Tibial nerve (tissue), 4 donors: Measurements from ENCODE around the gene C3. TPM values are rescaled to one million over a fixed set of nuclear protein-coding genes. Genes with fewer than 3 reads are reported as not detected.

Source experiments
- DNase-seq, 2 donors: peaks; one replicate each; pipeline ENCODE4 v3.0.0-alpha.2; 2019; ENCODE audit warnings: low spot score in 2 of 2
- H3K27ac ChIP-seq, 4 donors: fragments of 200-600 bp; sonication (generic) in 3 of 4; one replicate each; pipeline ENCODE4 v1.5.1; 2017 to 2019; ENCODE audit warnings: mild to moderate bottlenecking in 1 of 4
- H3K27me3 ChIP-seq, 2 donors: fragments of 200-600 bp; sonication (generic) in 1 of 2; one replicate each; pipeline versions ENCODE4 v1.5.1 to v1.6.0; 2017 to 2019
- H3K36me3 ChIP-seq, 3 donors: fragments of 200-600 bp; sonication (generic); one replicate each; pipeline ENCODE4 v1.5.1; 2018 to 2019
- H3K4me1 ChIP-seq, 4 donors: fragments of 200-600 bp; sonication (generic) in 3 of 4; one replicate each; pipeline ENCODE4 v1.5.1; 2017 to 2019
- H3K4me3 ChIP-seq, 4 donors: fragments of 200-600 bp; sonication (generic) in 3 of 4; one replicate each; pipeline ENCODE4 v1.5.1; 2017 to 2019; ENCODE audit warnings: mild to moderate bottlenecking in 1 of 4, moderate library complexity in 1 of 4
- H3K9me3 ChIP-seq, 4 donors: fragments of 200-600 bp; sonication (generic) in 3 of 4; one replicate each; pipeline ENCODE4 v1.5.1; 2017 to 2019
- CTCF ChIP-seq, 5 experiments: fragments of 200-600 bp in 3 of 5; fragments of 450-650 bp in 2 of 5; sonication (generic) in 3 of 5; IDR thresholded peaks; one replicate each; pipeline ENCODE4 v1.5.1; 2016 to 2019; ENCODE audit warnings: antibody characterized with exemption in 5 of 5, mild to moderate bottlenecking in 3 of 5, moderate library complexity in 2 of 5
- EP300 ChIP-seq, 2 donors: sonication (generic); formaldehyde crosslinking; IDR thresholded peaks; one replicate each; pipeline ENCODE4 v1.6.1; 2017; ENCODE audit warnings: antibody characterized with exemption in 2 of 2, mild to moderate bottlenecking in 1 of 2
- POLR2A ChIP-seq, 2 donors: fragments of 450-650 bp; IDR thresholded peaks; one replicate each; pipeline ENCODE4 v1.6.1; 2017; ENCODE audit warnings: antibody characterized with exemption in 2 of 2, mild to moderate bottlenecking in 2 of 2, moderate library complexity in 2 of 2
- WGBS, 2 donors: methylation state at CpG; one replicate each; pipeline ENCODE4 v1.1.5; 2018; 5-methylcytosine and 5-hydroxymethylcytosine counted together
- total RNA-seq, 4 donors: library from RNA; depleted of rRNA; stranded (reverse); fragments of >200 nt; gene quantifications; one replicate each; pipeline ENCODE4 v1.1.0, GENCODE V29; 2016

Gene C3
- total RNA-seq, 4 donors from 2014 or later = 256 to 1,128 (median 733) TPM

- Histone ChIP-seq H3K27me3 (no peaks in the 10 kb centered on the region), H3K4me3 (no peak overlapping the region), H3K4me1 (peaks cover 0 to 54% (median 27%) of the 10 kb centered on the region in 4 donors), H3K27ac (no peak overlapping the region), H3K9me3 (no peaks in the 10 kb centered on the region), H3K36me3 (peaks cover 0 to 56% (median 0%) of the 10 kb centered on the region in 3 donors)
- WGBS, 2 donors = 75 to 78% methylated on average over 20 of the region's 20 CpGs
- TF ChIP-seq EP300 (IDR thresholded peaks at IDR 0.05) (no peak), CTCF (IDR thresholded peaks at IDR 0.05) (no peak), POLR2A (IDR thresholded peaks at IDR 0.05) (no peak)
- DNase-seq = no peak
Observed at GRCh38 chr19:6734096-6734696, 13.7 kb upstream of the C3 start.

DNA sequence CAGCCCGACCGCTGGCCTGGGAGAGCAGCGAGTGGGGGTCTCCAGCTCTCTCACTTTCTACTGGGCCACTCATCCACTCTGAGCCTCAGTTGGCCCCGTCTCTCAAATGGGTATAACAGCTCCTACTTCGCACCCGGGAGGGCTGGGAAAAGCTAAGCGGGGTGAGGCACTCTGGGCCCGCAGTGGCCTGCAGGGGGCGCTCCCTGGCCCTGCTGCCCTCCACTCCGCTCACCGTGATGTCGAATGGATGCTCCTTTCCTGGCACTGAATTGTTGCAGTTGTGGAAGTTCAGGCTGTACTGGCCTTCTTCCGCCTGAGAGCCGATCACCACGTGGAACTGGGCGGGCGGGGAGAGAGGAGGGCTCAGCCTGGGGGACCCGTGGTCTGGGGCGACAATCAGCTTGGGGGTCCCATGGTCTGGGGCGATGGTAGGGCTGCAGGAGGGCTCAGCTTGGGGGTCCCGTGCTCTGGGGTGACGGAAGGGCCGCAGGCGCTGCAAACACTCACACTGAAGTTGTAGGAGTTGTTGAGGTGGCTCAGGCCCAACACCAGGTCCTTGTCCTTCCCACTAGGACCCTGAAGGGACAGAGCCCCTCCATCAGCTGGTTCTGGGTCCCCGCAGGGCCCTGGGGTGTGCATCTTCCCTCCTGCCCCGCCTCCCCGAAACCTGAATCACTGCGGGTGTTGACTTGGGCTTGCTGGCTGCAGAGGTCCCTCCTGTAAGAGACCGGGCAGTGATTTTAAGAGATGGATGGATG is 13.1 kb upstream of the C3 start:
- Histone ChIP-seq H3K27me3 (no peaks in the 10 kb centered on the region), H3K4me1 (peaks cover 0 to 54% (median 23%) of the 10 kb centered on the region in 4 donors), H3K27ac (no peak overlapping the region), H3K4me3 (no peak overlapping the region), H3K9me3 (no peaks in the 10 kb centered on the region), H3K36me3 (peaks cover 0 to 56% (median 0%) of the 10 kb centered on the region in 3 donors)
- WGBS, 2 donors = 83 to 88% methylated on average over 26 to 29 of the region's 29 CpGs
- TF ChIP-seq EP300 (IDR thresholded peaks at IDR 0.05) (no peak), POLR2A (IDR thresholded peaks at IDR 0.05) (no peak), CTCF (IDR thresholded peaks at IDR 0.05) (no peak)
- no peak for DNase-seq

DNA sequence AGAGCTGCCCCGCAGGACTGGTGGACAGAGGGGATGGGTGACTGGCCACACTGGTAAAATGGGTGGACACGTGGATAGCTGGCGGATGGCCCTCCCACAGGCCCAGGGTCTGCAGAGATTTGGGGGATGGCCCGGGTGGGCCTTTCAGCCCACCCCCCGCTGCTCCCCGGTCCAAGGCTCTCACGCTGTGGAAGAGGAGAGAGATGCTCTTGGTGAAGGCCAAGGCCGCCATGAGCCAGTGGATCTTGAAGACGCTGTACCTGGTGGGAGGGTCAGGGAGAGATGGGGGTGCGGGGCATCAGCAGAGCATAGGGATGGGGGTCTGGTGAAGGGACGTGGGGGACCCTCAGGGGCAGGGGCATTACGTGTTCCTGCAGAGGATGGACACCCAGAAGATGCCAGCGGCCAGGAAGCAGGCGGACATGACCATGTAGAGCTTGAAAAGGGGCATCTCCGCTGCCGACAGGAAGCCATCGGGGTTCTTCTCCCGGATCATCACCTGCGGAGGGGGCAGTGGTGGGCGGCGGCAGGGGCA is 12.4 kb upstream of the C3 start:
- Histone ChIP-seq H3K4me1 (peaks cover 0 to 53% (median 17%) of the 10 kb centered on the region in 4 donors), H3K36me3 (peaks cover 0 to 56% (median 0%) of the 10 kb centered on the region in 3 donors), H3K9me3 (no peaks in the 10 kb centered on the region), H3K4me3 (no peak overlapping the region), H3K27me3 (no peaks in the 10 kb centered on the region), H3K27ac (no peak overlapping the region)
- TF ChIP-seq CTCF (IDR thresholded peaks at IDR 0.05) (no peak), EP300 (IDR thresholded peaks at IDR 0.05) (no peak), POLR2A (IDR thresholded peaks at IDR 0.05) (no peak)
- no peak for DNase-seq
- 92 to 93% methylated on average over 17 to 21 of the region's 21 CpGs for WGBS, 2 donors

GRCh38 chr19:6731822-6732221 is 11.4 kb upstream of the C3 start:
- no peak overlapping the region for H3K27ac ChIP-seq
- peaks cover 0 to 56% (median 0%) of the 10 kb centered on the region in 3 donors for H3K36me3 ChIP-seq
- 89 to 90% methylated on average over 22 of the region's 22 CpGs for WGBS, 2 donors
- TF ChIP-seq EP300 (IDR thresholded peaks at IDR 0.05) (no peak), CTCF (IDR thresholded peaks at IDR 0.05) (no peak), POLR2A (IDR thresholded peaks at IDR 0.05) (no peak)
- no peaks in the 10 kb centered on the region for H3K9me3 ChIP-seq
- H3K4me3 ChIP-seq = no peak overlapping the region
- no peaks in the 10 kb centered on the region for H3K27me3 ChIP-seq
- no peak for DNase-seq
- H3K4me1 ChIP-seq = peaks cover 0 to 52% (median 17%) of the 10 kb centered on the region in 4 donors
